Gastrocnemius medialis (tissue), 4 donors: Measurements from ENCODE around the gene TOP2B. TPM values are rescaled to one million over a fixed set of nuclear protein-coding genes. Genes with fewer than 3 reads are reported as not detected.

ENCODE experiments used
- ATAC-seq, 2 donors: fragments of 150-250 bp; one replicate each; pipeline ENCODE4 v1.9.1; 2016
- DNase-seq, 2 donors: peaks; one replicate each; pipeline ENCODE4 v3.0.0-alpha.2; 2019
- H3K27ac ChIP-seq, 4 donors: fragments of 200-600 bp; sonication (generic); 1 replicate in 1 of 4; 2 replicates in 3 of 4; pipeline ENCODE4 v1.5.1; 2016 to 2018; ENCODE audit warnings: mild to moderate bottlenecking in 2 of 4, moderate library complexity in 1 of 4
- H3K27me3 ChIP-seq, 3 donors: fragments of 200-600 bp; sonication (generic) in 2 of 3; 1 replicate in 1 of 3; 2 replicates in 2 of 3; pipeline versions ENCODE4 v1.5.1 to v1.6.0; 2016 to 2019; ENCODE audit warnings: mild to moderate bottlenecking in 1 of 3, moderate library complexity in 1 of 3
- H3K36me3 ChIP-seq, 2 donors: fragments of 200-600 bp; sonication (generic) in 1 of 2; one replicate each; pipeline ENCODE4 v1.5.1; 2017 to 2018
- H3K4me1 ChIP-seq, 2 donors: fragments of 200-600 bp; sonication (generic) in 1 of 2; one replicate each; pipeline ENCODE4 v1.5.1; 2016 to 2017; ENCODE audit warnings: mild to moderate bottlenecking in 2 of 2
- H3K4me3 ChIP-seq, 4 donors: fragments of 200-600 bp; sonication (generic) in 3 of 4; 1 replicate in 1 of 4; 2 replicates in 3 of 4; pipeline ENCODE4 v1.5.1; 2016 to 2019; ENCODE audit warnings: mild to moderate bottlenecking in 2 of 4
- H3K9me3 ChIP-seq, 3 donors: fragments of 200-600 bp; sonication (generic) in 2 of 3; 1 replicate in 1 of 3; 2 replicates in 2 of 3; pipeline ENCODE4 v1.5.1; 2016 to 2019
- POLR2A ChIP-seq, 2 donors: fragments of 450-650 bp; IDR thresholded peaks; one replicate each; pipeline ENCODE4 v1.6.1; 2017; ENCODE audit warnings: antibody characterized with exemption in 2 of 2, mild to moderate bottlenecking in 2 of 2, moderate library complexity in 2 of 2
- in situ Hi-C, 4 donors: fragments of 200-750 bp; cut with MboI; loops; one replicate each; pipeline versions ENCODE4 v1.15.0 to v1.8.0; 2017; ENCODE audit warnings: low sequenced_read_pairs in 4 of 4
- intact Hi-C: fragments of 100-400 bp; cut with DNase I; formaldehyde crosslinking; loops from one replicate; pipeline ENCODE4 v1.15.1; 2023; ENCODE audit warnings: low total_unique reads
- total RNA-seq, 4 donors: library from RNA; depleted of rRNA; stranded (reverse); fragments of >200 nt; gene quantifications; one replicate each; pipeline versions ENCODE4 v1.1.0 to v1.2.3, GENCODE V29; 2016
- TF ChIP-seq, protein P1 (sequence below), 5 experiments: fragments of 450-650 bp in 3 of 5; fragments of 200-600 bp in 2 of 5; sonication (generic) in 2 of 5; IDR thresholded peaks in 4 of 5; conservative IDR thresholded peaks in 1 of 5; 1 replicate in 4 of 5; 2 replicates in 1 of 5; pipeline ENCODE4 v1.5.1; 2016 to 2019; ENCODE audit warnings: antibody characterized with exemption in 5 of 5, mild to moderate bottlenecking in 3 of 5, moderate library complexity in 3 of 5

TOP2B gene
- total RNA-seq, 4 donors from 2014 or later = 56.1 to 81.5 (median 64.7) TPM

DNA sequence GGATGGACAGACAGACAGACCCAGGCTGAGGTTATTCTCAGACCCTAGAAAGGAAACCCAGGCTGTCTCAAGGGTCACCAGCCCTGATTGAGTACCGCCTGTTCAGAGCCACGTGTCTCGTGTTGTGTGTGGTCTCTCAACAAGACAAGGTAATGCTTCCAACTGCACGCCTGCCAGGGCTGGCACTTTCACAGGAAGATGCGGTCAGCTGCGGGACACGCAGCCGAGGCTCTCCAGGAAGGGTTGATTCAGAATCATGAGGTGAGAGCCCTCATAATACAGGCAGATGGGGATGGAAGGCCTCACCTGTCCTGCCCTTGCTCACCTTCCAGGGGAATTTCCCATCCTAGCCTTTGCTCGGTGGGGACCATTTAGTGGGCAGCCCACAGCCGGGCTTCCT is 81.4 kb downstream of the TOP2B start:
- no peaks in the 10 kb centered on the region for H3K27me3 ChIP-seq
- H3K4me3 ChIP-seq = no peak overlapping the region
- TF ChIP-seq, protein P1, sequence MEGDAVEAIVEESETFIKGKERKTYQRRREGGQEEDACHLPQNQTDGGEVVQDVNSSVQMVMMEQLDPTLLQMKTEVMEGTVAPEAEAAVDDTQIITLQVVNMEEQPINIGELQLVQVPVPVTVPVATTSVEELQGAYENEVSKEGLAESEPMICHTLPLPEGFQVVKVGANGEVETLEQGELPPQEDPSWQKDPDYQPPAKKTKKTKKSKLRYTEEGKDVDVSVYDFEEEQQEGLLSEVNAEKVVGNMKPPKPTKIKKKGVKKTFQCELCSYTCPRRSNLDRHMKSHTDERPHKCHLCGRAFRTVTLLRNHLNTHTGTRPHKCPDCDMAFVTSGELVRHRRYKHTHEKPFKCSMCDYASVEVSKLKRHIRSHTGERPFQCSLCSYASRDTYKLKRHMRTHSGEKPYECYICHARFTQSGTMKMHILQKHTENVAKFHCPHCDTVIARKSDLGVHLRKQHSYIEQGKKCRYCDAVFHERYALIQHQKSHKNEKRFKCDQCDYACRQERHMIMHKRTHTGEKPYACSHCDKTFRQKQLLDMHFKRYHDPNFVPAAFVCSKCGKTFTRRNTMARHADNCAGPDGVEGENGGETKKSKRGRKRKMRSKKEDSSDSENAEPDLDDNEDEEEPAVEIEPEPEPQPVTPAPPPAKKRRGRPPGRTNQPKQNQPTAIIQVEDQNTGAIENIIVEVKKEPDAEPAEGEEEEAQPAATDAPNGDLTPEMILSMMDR (IDR thresholded peaks at IDR 0.05 in 4 of 5, conservative IDR thresholded peaks at IDR 0.05 in 1 of 5) = no peak
- TF ChIP-seq POLR2A (IDR thresholded peaks at IDR 0.05) = no peak
- in situ Hi-C loops (loop anchor here in 3 of 4 donors (25.0 kb wide), 3 partner anchors 571 to 796 kb away; no protein-coding TSS in a partner anchor), intact Hi-C loops (no loop called here)
- no peaks in the 10 kb centered on the region for H3K9me3 ChIP-seq
- H3K27ac ChIP-seq = no peak overlapping the region
- no peaks in the 10 kb centered on the region for H3K36me3 ChIP-seq
- H3K4me1 ChIP-seq = no peaks in the 10 kb centered on the region
- ATAC-seq (no peak), DNase-seq (no peak)

DNA sequence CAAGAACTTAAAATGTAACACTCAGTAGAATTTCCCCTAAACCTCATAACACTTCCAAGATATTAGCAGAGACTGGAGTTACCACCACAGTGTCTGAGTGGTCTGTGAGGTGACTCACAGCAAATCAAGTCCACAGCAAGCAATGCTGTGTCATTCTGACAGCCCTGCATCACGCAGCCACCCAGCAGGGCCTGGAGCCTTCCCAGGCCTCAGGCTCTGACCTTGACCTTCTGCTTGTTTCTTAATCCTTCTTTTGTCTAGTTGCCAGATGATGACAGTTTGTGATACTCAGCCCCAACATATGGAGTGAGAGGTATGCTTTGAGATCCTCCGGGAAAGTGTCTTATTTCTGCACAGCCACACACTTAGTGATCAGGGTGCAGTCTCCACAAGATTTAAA is 82.5 kb downstream of the TOP2B start:
- Histone ChIP-seq H3K27me3 (no peaks in the 10 kb centered on the region), H3K36me3 (no peaks in the 10 kb centered on the region), H3K9me3 (no peaks in the 10 kb centered on the region), H3K4me3 (no peak overlapping the region), H3K27ac (peak overlapping the region in 1 of 4 donors; percentile 44), H3K4me1 (no peaks in the 10 kb centered on the region)
- intact Hi-C loops (no loop called here), in situ Hi-C loops (loop anchor here in 3 of 4 donors (25.0 kb wide), 3 partner anchors 570 to 795 kb away; no protein-coding TSS in a partner anchor)
- ATAC-seq (peak; percentile 40 to 85), DNase-seq (peak in 1 of 2 donors; percentile 34)
- no peak for TF ChIP-seq POLR2A (IDR thresholded peaks at IDR 0.05)
- TF ChIP-seq, protein P1 (IDR thresholded peaks at IDR 0.05 in 4 of 5, conservative IDR thresholded peaks at IDR 0.05 in 1 of 5) = no peak

- Histone ChIP-seq H3K4me1 (no peaks in the 10 kb centered on the region), H3K9me3 (no peaks in the 10 kb centered on the region), H3K4me3 (no peak overlapping the region), H3K27me3 (no peaks in the 10 kb centered on the region), H3K27ac (peak overlapping the region in 1 of 4 donors; percentile 44), H3K36me3 (no peaks in the 10 kb centered on the region)
- ATAC-seq (no peak), DNase-seq (no peak)
- in situ Hi-C loops = loop anchor here in 3 of 4 donors (25.0 kb wide), 3 partner anchors 570 to 795 kb away; no protein-coding TSS in a partner anchor
- no peak for TF ChIP-seq POLR2A (IDR thresholded peaks at IDR 0.05)
- TF ChIP-seq, protein P1 (IDR thresholded peaks at IDR 0.05 in 4 of 5, conservative IDR thresholded peaks at IDR 0.05 in 1 of 5) = no peak
- intact Hi-C loops = no loop called here
Observed at GRCh38 chr3:25581823-25582222, 82.9 kb downstream of the TOP2B start.

DNA sequence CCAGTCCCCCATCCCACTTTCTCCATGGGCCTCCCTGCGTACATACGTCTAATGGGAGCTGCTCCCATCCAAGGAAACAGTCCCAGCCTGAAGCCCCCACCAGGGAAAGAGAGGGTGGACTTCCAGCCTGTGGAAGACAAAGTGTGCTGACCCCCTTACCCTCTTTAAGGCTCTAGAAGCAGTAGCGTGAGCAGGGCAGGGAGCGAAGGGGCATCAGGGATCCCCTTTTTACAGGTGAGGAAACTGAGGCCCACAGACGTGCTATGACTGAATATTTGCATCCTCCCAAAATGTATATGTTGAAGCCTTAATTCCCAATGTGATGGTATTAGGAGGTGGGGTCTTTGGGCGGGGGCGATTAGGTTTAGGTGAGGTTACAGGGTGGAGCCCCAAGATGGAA is 83.4 kb downstream of the TOP2B start:
- intact Hi-C loops (no loop called here), in situ Hi-C loops (loop anchor here in 3 of 4 donors (25.0 kb wide), 3 partner anchors 569 to 794 kb away; no protein-coding TSS in a partner anchor)
- no peaks in the 10 kb centered on the region for H3K27me3 ChIP-seq
- H3K36me3 ChIP-seq = no peaks in the 10 kb centered on the region
- DNase-seq (no peak), ATAC-seq (no peak)
- H3K4me1 ChIP-seq = no peaks in the 10 kb centered on the region
- H3K4me3 ChIP-seq = no peak overlapping the region
- TF ChIP-seq, protein P1 (IDR thresholded peaks at IDR 0.05 in 4 of 5, conservative IDR thresholded peaks at IDR 0.05 in 1 of 5) = no peak
- H3K9me3 ChIP-seq = no peaks in the 10 kb centered on the region
- no peak overlapping the region for H3K27ac ChIP-seq

DNA sequence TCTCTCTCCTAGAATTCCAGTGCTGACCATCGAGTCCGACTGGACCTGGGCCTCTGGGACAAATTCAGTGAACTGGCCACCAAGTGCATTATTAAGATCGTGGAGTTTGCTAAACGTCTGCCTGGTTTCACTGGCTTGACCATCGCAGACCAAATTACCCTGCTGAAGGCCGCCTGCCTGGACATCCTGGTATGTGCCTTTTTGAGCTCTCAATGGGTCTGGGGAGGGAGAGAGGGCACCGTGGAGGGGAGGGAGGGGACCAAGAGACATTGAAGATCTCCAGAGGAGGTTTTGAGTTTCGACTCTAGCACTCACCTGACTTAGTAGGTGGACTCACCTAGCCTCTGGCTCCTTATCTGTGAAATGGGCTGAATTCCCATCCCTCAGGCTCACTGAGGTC is 84.2 kb downstream of the TOP2B start:
- Histone ChIP-seq H3K9me3 (no peaks in the 10 kb centered on the region), H3K4me3 (no peak overlapping the region), H3K27ac (no peak overlapping the region), H3K36me3 (no peaks in the 10 kb centered on the region), H3K4me1 (no peaks in the 10 kb centered on the region), H3K27me3 (no peaks in the 10 kb centered on the region)
- no peak for TF ChIP-seq POLR2A (IDR thresholded peaks at IDR 0.05)
- TF ChIP-seq, protein P1 (IDR thresholded peaks at IDR 0.05 in 4 of 5, conservative IDR thresholded peaks at IDR 0.05 in 1 of 5) = no peak
- in situ Hi-C loops = loop anchor here in 3 of 4 donors (25.0 kb wide), 3 partner anchors 568 to 793 kb away; no protein-coding TSS in a partner anchor
- ATAC-seq (no peak), DNase-seq (no peak)
- intact Hi-C loops = no loop called here
